ENCODE results near the gene PABPN1L.

PABPN1L gene

GRCh38 chr16:88846088-88846487 is 20.4 kb downstream of the PABPN1L start:
- no peak for DNase-seq

- no peak for DNase-seq
Measured at GRCh38 chr16:88844419-88845036, 21.9 kb downstream of the PABPN1L start.

- DNase-seq: no peak
Measured at GRCh38 chr16:88843256-88843655, 23.2 kb downstream of the PABPN1L start.

GRCh38 chr16:88842806-88843205 is 23.7 kb downstream of the PABPN1L start:
- no peak for DNase-seq

- no peak for DNase-seq
Measured at GRCh38 chr16:88842308-88842756, 24.1 kb downstream of the PABPN1L start.

- DNase-seq: no peak
Measured at GRCh38 chr16:88841521-88842307, 24.7 kb downstream of the PABPN1L start.

GRCh38 chr16:88840600-88841215 is 25.8 kb downstream of the PABPN1L start:
- no peak for DNase-seq

- no peak for DNase-seq
Measured at GRCh38 chr16:88839745-88840599, 26.5 kb downstream of the PABPN1L start.

GRCh38 chr16:88839026-88839529 is 27.4 kb downstream of the PABPN1L start:
- no peak for DNase-seq

GRCh38 chr16:88838566-88838965 is 27.9 kb downstream of the PABPN1L start:
- no peak for DNase-seq

- DNase-seq: no peak
Measured at GRCh38 chr16:88837806-88838205, 28.7 kb downstream of the PABPN1L start.

GRCh38 chr16:88836791-88837190 is 29.7 kb downstream of the PABPN1L start:
- no peak for DNase-seq

GRCh38 chr16:88835818-88836217 is 30.6 kb downstream of the PABPN1L start:
- DNase-seq: no peak

- no peak for DNase-seq
Measured at GRCh38 chr16:88835383-88835782, 31.1 kb downstream of the PABPN1L start.

GRCh38 chr16:88834670-88835069 is 31.8 kb downstream of the PABPN1L start:
- no peak for DNase-seq

GRCh38 chr16:88833086-88833485 is 33.4 kb downstream of the PABPN1L start:
- no peak for DNase-seq

GRCh38 chr16:88831838-88832237 is 34.6 kb downstream of the PABPN1L start:
- no peak for DNase-seq

GRCh38 chr16:88830783-88831182 is 35.7 kb downstream of the PABPN1L start:
- DNase-seq: no peak

- DNase-seq: no peak
Measured at GRCh38 chr16:88830258-88830657, 36.2 kb downstream of the PABPN1L start.

- no peak for DNase-seq
Measured at GRCh38 chr16:88828711-88829110, 37.7 kb downstream of the PABPN1L start.

GRCh38 chr16:88827727-88828126 is 38.7 kb downstream of the PABPN1L start:
- no peak for DNase-seq

GRCh38 chr16:88826070-88826840 is 40.2 kb downstream of the PABPN1L start:
- no peak for DNase-seq

Measured in CD4-positive, alpha-beta T cell treated with Interferon gamma for 1 hour (primary cell).